WI38 (cell line): Measurements from ENCODE around the gene DACT3.

ENCODE experiments used
- H3K4me3 ChIP-seq: 2 replicates; pipeline ENCODE4 v1.5.1; 2011; ENCODE audit warnings: low read depth, mild to moderate bottlenecking, control low read depth, low read length
- TF ChIP-seq, protein P1 (sequence below): IDR thresholded peaks from 2 replicates; pipeline ENCODE4 v1.5.1; 2012; ENCODE audit warnings: low read depth, mild to moderate bottlenecking, control low read depth, low read length

The DACT3 gene

DNA sequence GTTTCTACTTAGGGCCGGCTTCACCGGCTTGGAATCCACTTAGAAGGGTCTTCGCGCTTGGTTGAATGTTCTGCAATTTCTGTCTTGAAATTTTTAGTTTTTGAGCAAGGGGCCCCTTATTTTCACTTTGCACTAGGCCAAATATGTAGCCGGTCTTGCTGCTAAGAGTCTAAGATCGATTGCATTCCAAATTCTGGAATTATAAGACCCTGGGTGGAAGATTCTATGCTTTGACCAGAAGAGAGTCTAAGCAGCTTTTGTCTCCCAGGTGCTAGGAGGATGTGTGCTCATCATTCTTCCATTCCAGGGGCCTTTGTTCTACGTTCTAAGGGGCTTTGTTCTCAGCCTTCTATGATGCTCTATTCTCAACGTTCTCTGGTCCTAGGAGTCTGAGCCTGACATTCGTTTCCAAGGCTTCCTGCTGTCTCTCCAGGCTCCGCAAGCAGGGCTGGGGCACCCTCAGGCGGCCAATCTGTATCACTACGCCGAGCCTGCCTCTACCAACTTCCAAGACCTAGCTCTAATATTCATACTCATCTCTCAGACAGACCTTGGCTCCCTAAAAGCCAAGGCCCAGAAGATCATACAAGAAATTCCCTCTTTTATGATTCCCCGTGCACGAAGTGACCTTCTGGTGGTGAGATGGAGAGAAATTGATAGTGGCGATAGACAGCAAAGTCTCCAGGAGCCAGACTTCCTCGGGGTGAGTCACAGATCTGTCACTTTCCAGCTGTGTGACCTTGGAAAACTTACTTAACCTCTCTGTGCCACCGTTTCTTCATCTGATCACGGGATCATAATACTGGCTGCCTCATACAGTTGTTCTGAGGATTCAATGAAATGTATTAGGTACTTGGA, 982 bp upstream of the DACT3 start:
- H3K4me3 ChIP-seq = peak overlapping the region; percentile 54

DNA sequence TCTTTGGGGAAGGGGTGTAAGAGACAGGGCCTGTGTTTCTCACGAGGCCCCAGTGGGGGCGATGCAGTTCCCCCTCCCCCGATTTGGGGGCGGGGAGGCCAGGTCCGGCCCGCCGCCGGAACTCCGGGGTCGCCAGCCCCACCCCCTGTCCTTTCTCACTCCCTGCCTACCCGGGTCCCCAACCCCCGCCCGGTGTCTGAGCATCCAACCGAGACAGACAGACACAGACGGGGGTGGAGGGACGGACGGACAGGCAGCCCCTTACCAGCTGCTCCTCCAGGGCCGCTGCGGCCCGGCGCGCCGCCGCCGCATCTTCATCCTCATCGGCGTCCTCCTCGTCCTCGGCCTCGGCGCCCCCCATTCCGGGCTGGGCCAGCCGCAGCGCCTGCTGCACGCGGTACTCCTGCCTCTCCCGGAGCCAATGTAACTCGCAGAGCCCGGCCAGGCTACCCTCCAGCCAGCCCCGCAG, 397 bp downstream of the DACT3 start:
- TF ChIP-seq, protein P1, sequence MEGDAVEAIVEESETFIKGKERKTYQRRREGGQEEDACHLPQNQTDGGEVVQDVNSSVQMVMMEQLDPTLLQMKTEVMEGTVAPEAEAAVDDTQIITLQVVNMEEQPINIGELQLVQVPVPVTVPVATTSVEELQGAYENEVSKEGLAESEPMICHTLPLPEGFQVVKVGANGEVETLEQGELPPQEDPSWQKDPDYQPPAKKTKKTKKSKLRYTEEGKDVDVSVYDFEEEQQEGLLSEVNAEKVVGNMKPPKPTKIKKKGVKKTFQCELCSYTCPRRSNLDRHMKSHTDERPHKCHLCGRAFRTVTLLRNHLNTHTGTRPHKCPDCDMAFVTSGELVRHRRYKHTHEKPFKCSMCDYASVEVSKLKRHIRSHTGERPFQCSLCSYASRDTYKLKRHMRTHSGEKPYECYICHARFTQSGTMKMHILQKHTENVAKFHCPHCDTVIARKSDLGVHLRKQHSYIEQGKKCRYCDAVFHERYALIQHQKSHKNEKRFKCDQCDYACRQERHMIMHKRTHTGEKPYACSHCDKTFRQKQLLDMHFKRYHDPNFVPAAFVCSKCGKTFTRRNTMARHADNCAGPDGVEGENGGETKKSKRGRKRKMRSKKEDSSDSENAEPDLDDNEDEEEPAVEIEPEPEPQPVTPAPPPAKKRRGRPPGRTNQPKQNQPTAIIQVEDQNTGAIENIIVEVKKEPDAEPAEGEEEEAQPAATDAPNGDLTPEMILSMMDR = no peak
- H3K4me3 ChIP-seq = peak overlapping the region; percentile 65

More for the DNA sequence above, 982 bp upstream of the DACT3 start:
- TF ChIP-seq, protein P1 = peak; percentile 93

DNA sequence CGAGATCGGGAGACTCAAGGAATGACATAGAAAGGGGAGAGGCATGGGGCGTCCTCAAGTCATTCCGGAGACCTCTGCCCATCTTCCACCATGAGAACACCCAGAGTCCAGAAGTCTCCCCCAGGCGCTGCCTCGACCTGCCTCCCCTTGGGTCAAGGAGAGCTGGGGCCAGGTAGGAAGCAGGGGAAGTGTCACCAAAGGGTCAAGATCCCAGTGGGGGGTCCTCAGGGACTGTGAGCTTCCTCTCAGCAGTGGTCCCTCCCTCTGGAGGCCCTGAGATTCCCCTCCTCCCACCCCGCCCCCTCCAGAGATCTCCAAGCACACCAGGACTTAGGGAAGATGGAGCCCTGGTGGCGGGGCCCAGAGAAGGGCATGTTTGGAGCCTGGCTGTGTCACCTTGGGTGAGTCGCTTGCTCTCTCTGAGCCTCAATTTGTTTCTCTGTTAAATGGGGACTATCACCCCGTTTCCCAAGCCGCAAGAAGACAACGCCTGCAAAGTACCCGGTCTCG, 919 bp downstream of the DACT3 start:
- H3K4me3 ChIP-seq = peak overlapping the region; percentile 65
- TF ChIP-seq, protein P1 = no peak

DNA sequence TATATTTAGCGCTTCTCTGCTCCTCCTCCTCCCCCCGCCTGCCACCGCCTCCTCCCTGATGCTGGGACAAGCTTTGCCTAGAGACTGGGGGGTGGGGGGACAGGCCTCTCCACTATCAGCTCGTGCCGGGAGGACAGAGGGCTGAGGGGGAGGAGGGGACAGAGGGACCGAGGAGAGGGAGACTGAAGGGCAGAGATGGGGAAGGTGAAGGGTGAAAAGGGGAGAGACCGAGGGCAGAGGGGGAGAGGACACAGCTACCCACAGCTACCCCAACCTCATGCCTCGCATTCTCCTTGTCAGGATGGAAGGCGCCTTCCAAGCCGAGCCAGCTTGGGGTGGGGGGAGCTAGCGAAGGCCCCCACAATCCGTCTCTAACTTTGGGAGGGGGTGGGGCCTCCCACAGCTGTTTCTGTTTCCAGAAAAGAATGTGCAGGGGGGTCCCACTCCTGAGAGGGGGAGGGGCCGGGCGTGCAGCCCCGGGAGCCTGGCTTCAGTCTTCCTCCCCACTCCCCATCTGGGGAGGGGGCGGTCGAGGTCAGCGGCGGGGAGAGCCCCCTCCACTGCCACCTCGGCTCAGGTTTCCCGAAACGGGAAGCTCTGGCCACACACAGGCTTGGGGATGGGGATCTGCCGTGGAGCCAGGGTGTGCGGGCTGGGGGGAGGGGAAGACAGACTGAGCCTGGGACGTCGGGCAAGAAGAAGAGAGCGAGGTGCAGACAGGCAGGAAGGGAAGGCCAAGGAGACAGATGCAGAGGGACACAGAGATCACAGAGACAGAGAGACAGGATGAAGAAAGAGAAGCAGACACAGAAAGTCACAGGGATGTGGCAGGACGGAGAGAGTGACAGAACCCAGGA, 1.6 kb downstream of the DACT3 start:
- peak overlapping the region; percentile 65 for H3K4me3 ChIP-seq
- TF ChIP-seq, protein P1 = no peak

DNA sequence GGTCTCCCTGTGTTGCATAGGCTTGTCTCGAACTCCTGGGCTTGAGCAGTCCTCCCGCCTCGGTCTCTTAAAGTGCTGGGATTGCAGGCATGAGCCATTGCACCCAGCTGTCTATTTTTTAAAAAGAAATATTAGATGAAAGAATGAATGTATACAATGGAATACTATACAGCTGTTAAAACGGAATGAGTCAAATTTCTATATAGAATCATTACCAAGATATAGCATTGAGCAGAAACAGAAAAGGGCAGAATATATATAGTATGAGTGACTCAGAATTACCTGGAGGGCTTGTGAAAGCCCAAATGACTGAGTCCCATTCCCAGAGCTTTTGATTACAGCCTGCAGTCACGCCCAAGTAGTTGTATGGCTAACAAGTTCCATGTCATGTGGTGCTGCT, 4.4 kb downstream of the DACT3 start:
- TF ChIP-seq, protein P1 = no peak
- H3K4me3 ChIP-seq = no peak overlapping the region

DNA sequence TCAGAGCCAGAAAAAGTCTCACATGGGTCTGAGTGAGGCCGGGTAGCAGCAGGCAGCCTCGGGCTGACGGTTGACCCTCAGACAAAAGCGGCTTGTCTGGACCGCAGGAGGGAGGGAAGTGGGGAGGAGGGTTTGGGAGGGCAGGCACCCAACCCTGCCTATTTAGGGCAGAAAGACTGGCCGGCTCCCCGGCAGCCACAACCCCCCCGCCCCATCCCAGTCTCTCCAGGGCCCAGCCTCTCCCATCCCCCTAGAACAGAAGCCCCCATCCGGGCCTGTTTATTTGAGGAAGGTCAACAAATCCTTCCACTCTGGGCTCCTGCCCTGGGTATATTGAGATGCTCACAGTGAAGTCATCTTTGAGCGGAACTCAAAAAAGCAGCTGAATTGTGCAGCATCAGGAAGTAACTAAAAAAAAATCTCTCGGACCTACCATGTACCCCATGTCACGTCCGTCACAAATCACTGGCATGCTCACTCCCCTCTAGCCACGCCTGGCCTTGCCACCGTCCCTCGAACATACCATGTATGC, 6.3 kb downstream of the DACT3 start:
- TF ChIP-seq, protein P1 = no peak
- no peak overlapping the region for H3K4me3 ChIP-seq
